NB4 (cell line): ENCODE measurements around the gene PHACTR3.

Experiments used
- DNase-seq: peaks from one replicate; pipeline ENCODE4 v3.0.0; 2010; ENCODE audit warnings: low read depth
- H3K4me3 ChIP-seq: one replicate; pipeline ENCODE4 v1.5.1; 2011; ENCODE audit warnings: mild to moderate bottlenecking, low read depth, low read length, moderate library complexity
- MYC ChIP-seq: IDR thresholded peaks from 2 replicates; pipeline ENCODE4 v1.6.1; 2011; ENCODE audit warnings: low read depth, low read length
- POLR2A ChIP-seq: IDR thresholded peaks from 2 replicates; pipeline ENCODE4 v1.6.1; 2011; ENCODE audit warnings: mild to moderate bottlenecking; ENCODE audit not compliant: insufficient read length; ENCODE audit errors: extremely low read depth
- TF ChIP-seq, protein P1 (sequence below): IDR thresholded peaks from 2 replicates; pipeline ENCODE4 v1.6.1; 2011; ENCODE audit warnings: low read depth, low read length
- TF ChIP-seq, protein P2 (sequence below): IDR thresholded peaks from one replicate; pipeline ENCODE4 v1.5.1; 2012; ENCODE audit warnings: low read depth, low read length

The PHACTR3 gene

DNA sequence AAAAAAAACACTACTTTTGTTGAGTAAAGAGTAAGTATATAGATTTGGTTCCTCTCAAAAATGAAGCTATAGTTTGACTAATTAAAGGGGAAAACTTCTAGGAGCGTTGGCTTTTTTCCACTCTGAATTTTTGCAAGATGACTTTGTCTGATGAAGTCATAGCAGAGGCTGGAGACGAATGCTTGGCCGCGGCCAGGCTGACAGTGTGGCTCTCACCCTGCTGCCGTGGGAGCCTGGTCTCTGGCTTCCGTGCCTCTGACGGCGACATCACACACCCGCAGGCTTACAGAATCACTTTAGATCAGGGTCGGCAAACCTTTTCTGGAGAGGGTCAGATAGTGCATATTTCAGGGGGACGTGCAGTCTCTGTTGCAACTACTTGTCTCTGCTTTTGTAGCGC, 145.0 kb downstream of the PHACTR3 start:
- TF ChIP-seq MYC: no peak
- H3K4me3 ChIP-seq: no peak overlapping the region
- DNase-seq: no peak

DNA sequence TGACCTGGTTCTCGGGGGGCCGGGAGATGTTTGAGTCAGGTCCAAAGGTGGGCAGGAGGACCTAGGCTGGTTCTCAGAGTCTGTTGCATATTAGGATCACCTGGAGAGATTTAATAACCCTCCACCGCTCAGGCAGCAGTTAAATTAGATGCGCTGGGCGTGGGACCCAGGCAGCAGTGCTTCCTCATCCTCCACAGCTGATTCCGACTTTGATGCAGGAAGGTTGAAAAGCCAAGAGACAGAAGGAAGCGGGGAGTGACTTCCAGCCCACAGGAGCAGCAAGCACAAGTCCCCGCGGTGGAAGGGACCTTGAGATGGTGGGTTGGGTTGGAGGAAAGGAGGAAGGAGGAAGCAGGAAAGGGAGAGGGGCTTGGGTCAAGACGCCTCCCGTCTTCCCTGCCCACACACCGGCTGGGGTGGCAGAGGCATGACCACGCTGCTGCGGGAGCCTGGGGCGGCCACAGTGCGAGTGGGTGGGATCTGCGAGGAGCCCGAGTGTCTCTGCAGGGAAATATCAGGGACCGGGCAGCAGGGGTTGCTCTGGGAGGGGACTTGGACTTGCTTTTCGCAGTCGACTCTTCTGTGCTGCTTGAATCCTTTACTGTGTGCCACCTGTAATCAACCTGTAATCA, 146.0 kb downstream of the PHACTR3 start:
- TF ChIP-seq MYC: no peak
- no peak for TF ChIP-seq POLR2A
- TF ChIP-seq, protein P1, sequence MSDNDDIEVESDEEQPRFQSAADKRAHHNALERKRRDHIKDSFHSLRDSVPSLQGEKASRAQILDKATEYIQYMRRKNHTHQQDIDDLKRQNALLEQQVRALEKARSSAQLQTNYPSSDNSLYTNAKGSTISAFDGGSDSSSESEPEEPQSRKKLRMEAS: no peak
- TF ChIP-seq, protein P2, sequence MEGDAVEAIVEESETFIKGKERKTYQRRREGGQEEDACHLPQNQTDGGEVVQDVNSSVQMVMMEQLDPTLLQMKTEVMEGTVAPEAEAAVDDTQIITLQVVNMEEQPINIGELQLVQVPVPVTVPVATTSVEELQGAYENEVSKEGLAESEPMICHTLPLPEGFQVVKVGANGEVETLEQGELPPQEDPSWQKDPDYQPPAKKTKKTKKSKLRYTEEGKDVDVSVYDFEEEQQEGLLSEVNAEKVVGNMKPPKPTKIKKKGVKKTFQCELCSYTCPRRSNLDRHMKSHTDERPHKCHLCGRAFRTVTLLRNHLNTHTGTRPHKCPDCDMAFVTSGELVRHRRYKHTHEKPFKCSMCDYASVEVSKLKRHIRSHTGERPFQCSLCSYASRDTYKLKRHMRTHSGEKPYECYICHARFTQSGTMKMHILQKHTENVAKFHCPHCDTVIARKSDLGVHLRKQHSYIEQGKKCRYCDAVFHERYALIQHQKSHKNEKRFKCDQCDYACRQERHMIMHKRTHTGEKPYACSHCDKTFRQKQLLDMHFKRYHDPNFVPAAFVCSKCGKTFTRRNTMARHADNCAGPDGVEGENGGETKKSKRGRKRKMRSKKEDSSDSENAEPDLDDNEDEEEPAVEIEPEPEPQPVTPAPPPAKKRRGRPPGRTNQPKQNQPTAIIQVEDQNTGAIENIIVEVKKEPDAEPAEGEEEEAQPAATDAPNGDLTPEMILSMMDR: no peak
- no peak overlapping the region for H3K4me3 ChIP-seq
- peak; percentile 44 for DNase-seq

DNA sequence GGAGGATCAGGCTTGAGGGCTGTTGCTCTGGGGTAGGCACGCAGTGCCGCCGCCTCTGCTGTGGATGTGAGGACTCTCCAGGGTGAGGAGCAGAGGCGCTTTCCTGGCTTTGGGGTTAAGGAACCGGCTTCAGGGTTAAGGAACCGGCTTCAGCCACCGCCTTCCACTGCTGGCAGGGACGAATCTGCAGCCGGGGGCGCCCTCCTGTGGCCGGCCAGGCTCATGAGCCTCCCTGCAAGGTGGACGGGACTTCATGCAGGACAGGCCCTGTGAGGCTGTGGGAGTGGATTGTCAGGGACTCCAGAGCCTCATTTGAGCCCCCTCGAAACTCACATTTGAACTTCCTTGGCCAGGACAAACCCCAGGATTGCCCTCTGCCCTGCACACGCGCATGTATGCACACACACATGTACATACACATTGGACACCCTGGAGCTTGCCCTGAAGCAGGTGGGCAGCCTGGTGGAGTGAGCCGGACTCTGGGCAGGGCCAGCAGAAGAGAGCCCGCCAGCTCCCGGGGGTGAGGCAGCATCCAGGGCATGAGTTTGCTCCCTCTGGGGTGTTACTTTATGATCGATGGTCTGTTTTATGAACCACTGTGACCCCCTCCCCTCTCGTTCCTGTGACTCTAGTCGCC, 146.9 kb downstream of the PHACTR3 start:
- no peak overlapping the region for H3K4me3 ChIP-seq
- no peak for TF ChIP-seq POLR2A
- 0 out of 2 replicates have a peak, but pooled peaks have one; percentile 31 for TF ChIP-seq MYC
- TF ChIP-seq, protein P2: peak; percentile 89
- TF ChIP-seq, protein P1: no peak
- peak; percentile 93 for DNase-seq

DNA sequence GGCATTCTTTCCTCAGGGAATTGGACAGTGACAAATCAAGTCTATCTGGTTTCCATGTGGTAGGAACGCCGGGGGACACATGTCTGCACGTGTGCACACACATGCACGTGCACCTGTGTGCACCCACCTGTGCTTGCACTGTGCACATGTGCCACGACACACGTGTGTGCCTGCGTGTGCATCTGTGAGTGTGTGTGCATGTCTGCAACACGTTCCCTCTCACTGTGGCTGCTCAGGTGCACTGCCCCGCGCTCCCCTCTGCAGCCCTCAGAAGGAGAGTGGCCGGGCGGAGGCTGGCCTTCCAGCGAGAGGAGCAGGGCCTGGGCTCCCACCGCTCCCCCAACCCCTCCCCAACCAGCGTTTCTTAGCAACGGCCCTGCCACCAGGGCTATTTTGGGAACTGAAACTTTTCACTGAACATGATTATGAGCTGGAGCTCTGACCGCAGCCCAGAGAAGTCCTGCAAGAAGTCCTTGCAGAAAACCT, 147.8 kb downstream of the PHACTR3 start:
- peak; percentile 96 for DNase-seq
- peak overlapping the region; percentile 37 for H3K4me3 ChIP-seq
- no peak for TF ChIP-seq POLR2A
- TF ChIP-seq, protein P1: peak; percentile 81

DNA sequence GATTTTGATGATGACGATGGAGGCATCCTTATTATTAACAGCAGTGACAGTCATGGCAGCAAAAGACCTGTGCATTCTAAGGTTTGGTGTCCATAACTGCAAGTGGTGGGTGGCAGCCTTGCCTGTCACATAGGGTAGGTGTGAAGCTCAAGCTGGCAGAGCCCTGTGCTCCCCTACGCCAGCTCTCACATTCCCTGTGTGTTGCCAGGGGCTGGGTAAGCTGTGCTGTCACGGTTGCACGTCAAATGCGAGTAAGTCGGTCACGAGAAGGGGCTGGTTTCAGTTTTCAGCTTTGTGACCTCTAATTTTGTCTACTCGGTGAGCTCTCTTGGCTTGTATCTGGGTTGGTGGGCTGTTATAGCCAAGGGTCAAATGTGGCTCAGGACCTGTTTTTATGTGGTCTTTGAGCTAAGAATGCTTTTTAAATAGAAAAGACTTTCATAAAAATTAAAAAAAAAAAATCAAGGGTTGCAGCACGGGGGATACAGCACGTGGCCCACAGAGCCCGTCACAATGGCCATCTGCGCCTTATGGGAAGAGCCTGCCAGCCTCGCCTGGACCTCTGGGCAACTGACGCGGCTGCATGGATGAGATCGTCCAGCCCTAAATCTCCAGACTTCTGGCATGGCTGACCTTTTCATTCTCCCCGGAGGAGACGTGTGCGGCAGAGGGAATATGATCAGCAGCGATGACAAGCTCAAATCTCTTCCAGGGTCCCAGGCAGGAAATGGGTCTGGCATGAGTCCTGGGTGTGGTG, 148.5 kb downstream of the PHACTR3 start:
- TF ChIP-seq, protein P2: no peak
- TF ChIP-seq POLR2A (no peak), MYC (no peak)
- TF ChIP-seq, protein P1: no peak
- peak; percentile 60 for DNase-seq
- peak overlapping the region; percentile 37 for H3K4me3 ChIP-seq

DNA sequence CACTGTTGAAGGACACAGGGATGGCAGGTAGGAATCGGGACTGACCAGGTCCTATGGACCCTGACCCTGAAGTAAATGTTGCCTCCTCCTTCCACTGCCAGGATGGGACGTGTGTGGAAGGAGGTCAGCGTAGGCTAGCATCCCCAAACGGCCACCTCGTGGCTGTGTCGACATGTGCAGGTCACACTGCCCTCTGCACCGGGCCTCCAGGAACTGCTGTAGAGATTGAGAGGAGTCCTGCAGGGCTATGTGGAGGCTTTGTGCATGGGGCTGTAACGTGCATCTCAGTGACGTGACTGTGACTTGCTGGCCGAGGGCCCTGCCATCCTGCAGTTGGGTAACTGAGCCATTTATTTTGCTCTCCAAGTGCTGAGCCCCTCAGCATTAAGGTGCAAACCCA, 149.5 kb downstream of the PHACTR3 start:
- no peak overlapping the region for H3K4me3 ChIP-seq
- no peak for TF ChIP-seq POLR2A
- TF ChIP-seq, protein P1: no peak
- peak; percentile 22 for DNase-seq

DNA sequence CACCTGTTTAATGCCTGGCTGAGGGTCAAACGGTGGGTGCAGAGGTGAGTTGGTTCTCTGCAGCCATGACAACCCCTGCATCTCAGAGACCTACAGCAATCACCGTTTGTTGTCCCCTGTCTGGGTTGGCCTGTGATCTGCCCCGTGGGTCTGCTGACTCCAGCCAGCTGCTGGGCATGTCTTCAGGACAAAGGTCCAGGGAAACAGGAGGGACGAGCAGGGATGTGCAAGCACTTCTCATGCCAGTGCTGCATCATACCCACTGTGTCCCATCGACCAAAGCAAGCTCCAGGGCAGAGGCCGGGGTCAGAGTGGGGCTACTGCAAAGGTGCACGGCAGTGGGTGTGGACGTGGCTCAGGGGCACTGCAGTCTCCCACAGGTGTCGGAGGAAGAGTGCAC, 150.2 kb downstream of the PHACTR3 start:
- DNase-seq: no peak
- no peak overlapping the region for H3K4me3 ChIP-seq
- TF ChIP-seq POLR2A: no peak
- TF ChIP-seq, protein P1: no peak
- TF ChIP-seq MYC: no peak
